GM10847 (cell line): Measurements from ENCODE around the gene ZNF593OS.

ENCODE experiments used
- POLR2A ChIP-seq: IDR thresholded peaks from 2 replicates; pipeline ENCODE4 v1.6.1; 2011; ENCODE audit not compliant: insufficient read length; ENCODE audit errors: extremely low read depth

The ZNF593OS gene

GRCh38 chr1:26171084-26172072, at the start of gene ZNF593OS:
TSS of gene ZNF593OS (minus strand) at chr1:26171832. CDS start at chr1:26171661, 171 bp downstream.
- TF ChIP-seq POLR2A, result no peak

GRCh38 chr1:26221094-26221493, 49.5 kb upstream of the ZNF593OS start:
- no peak for TF ChIP-seq POLR2A

- TF ChIP-seq POLR2A, result no peak
Observed at GRCh38 chr1:26220199-26220912, 48.7 kb upstream of the ZNF593OS start.

- TF ChIP-seq POLR2A, result no peak
Observed at GRCh38 chr1:26218906-26219494, 47.4 kb upstream of the ZNF593OS start.

GRCh38 chr1:26215246-26215645, 43.6 kb upstream of the ZNF593OS start:
- no peak for TF ChIP-seq POLR2A

- no peak for TF ChIP-seq POLR2A
Observed at GRCh38 chr1:26213335-26213905, 41.8 kb upstream of the ZNF593OS start.

GRCh38 chr1:26212726-26213125, 41.1 kb upstream of the ZNF593OS start:
- TF ChIP-seq POLR2A, result no peak

GRCh38 chr1:26210147-26210870, 38.7 kb upstream of the ZNF593OS start:
- TF ChIP-seq POLR2A, result no peak

GRCh38 chr1:26203642-26204318, 32.1 kb upstream of the ZNF593OS start:
- no peak for TF ChIP-seq POLR2A

GRCh38 chr1:26200413-26200812, 28.8 kb upstream of the ZNF593OS start:
- TF ChIP-seq POLR2A, result no peak

- no peak for TF ChIP-seq POLR2A
Observed at GRCh38 chr1:26197813-26198212, 26.2 kb upstream of the ZNF593OS start.

GRCh38 chr1:26197301-26197700, 25.7 kb upstream of the ZNF593OS start:
- no peak for TF ChIP-seq POLR2A

GRCh38 chr1:26195805-26196204, 24.2 kb upstream of the ZNF593OS start:
- TF ChIP-seq POLR2A, result no peak

GRCh38 chr1:26191739-26192138, 20.1 kb upstream of the ZNF593OS start:
- TF ChIP-seq POLR2A, result no peak
